ENCODE results near the gene TC2N.
"Not testable (repeated sequence)": the region's sequence is repeated elsewhere in the genome, so short reads cannot be mapped to it uniquely, and the experiment has no call there.

TC2N gene

GRCh38 chr14:91875525-91876286 is 8.4 kb upstream of the TC2N start:
- no peak for TF ChIP-seq CTCF (IDR thresholded peaks at IDR 0.05; ENCODE audit: insufficient read depth, low read depth, low read length, missing control alignments)
- no peak for DNase-seq (ENCODE audit: low read depth)
- no peak overlapping the region for H3K4me3 ChIP-seq (ENCODE audit: low read length)

DNA sequence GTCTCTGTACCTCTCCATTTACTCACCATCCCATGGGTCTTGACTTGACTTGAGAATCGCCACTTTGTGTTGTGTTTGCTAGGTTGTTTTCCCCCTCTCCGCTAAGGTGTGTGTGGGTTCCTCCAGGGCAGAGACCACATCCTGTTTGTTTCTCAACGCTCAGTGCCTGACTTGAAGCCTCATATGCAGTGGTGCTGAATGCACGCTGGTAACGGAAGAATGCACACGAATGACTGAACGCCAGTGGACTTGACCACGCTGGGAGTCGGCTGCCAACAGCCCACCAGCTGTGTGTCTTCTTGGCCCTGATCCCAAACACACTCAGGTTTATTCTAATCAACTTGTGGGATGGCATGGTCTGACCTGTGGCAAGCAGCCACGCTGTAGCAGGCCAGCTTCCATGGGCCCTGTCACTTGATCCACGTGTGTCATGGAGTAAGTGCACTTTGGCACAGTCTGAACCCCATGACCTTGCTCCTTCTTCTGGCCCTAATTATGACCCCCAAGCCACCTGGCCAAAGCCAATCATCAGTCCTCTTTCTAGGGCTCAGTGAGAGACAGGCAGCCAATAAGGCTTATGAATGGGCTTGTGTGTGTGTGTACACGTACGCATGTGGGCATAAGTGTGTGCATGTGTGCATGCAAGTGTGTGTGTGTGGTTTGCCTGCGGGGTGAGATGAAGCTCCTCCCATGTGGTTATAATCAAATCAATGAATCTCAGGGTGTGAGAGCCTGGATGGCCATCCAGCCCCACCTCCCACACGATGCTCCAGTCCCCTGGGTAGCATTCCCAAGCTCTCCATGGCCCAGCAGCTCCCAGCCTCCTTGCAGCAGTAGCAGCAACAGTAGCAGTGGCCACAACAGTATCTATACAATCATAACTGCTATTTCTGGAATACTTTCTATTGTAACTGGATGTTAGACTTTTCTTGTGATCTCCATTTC is 6.4 kb upstream of the TC2N start:
- DNase-seq (ENCODE audit: low read depth), result peak; percentile 71
- TF ChIP-seq CTCF (IDR thresholded peaks at IDR 0.05; ENCODE audit: insufficient read depth, low read depth, low read length, missing control alignments), result no peak
- H3K4me3 ChIP-seq (ENCODE audit: low read length), result no peak overlapping the region

DNA sequence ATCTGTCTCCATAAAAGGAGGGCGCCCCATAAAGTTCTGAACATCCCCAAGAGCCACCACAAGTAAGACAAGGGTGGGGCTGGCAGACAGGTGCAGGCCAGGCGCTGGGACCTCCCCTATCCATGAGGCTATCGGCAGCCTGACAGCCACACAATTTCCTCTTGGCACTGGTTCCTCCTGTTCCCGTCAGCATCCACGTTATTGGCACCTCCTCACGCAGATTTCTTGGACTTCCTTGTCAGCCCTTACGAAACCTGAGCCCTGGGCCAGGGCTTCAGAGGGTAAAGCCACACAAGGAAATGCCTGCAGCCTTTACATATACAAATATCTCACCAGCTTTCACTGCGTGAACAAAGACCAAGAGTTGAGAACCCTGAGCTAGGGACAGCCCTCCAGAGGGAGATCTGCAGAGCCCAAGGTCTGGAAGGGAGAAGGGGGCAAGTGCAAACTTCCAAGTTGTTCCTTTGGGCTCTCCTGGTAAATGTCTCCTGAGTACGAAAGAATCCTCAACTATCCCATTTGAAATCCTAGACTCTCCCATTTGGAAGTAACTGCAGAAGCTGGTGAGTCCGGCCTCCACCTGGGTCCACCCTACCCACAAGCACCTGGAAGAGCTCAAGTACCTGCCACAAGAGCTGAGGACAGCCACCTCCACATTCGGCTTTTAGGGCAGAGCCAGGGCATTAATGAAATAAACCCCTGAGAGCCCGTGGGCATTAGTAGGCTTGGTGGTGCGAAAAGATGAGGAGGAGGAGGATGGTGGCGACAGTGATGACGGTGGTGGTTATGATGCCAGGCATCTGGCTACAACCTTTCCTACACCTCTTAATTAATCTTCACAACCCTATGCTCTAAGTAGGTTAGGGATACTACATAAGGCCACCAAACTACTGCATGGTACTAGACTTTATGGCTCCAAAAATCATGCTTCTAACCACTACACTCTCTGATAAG is 5.5 kb upstream of the TC2N start:
- no peak for TF ChIP-seq CTCF (IDR thresholded peaks at IDR 0.05; ENCODE audit: insufficient read depth, low read depth, low read length, missing control alignments)
- peak; percentile 91 for DNase-seq (ENCODE audit: low read depth)
- H3K4me3 ChIP-seq (ENCODE audit: low read length), result no peak overlapping the region

DNA sequence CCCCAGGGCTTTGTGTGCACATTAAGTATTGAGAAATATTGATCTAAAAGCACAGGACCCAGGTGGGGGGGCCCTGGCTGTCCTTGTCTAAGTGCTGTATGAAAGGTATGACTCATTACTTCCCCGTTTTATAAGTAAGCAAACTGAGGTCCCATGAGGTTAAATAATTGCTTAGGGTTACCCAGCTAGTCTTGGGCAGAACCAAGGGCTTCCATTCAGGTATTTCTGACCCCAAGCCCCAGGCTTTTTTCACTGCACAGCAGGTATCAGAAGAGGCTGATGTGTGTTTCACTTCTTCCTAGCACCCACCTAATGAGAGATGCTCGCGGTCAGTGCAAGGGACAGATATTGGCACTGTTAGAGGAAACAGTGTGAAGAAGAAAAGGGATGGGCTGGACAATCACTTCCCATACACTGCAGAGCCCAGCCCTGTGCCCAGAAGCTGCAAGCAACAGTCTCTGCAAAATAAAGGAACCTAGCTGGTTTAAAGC is 4.7 kb upstream of the TC2N start:
- no peak for TF ChIP-seq CTCF (IDR thresholded peaks at IDR 0.05; ENCODE audit: insufficient read depth, low read depth, low read length, missing control alignments)
- no peak overlapping the region for H3K4me3 ChIP-seq (ENCODE audit: low read length)
- peak; percentile 31 for DNase-seq (ENCODE audit: low read depth)

- DNase-seq (ENCODE audit: low read depth); H3K4me3 ChIP-seq (ENCODE audit: low read length): not testable (repeated sequence)
Observed at GRCh38 chr14:91871401-91871800, 4.1 kb upstream of the TC2N start.

GRCh38 chr14:91870890-91871289 is 3.6 kb upstream of the TC2N start:
- no peak overlapping the region for H3K4me3 ChIP-seq (ENCODE audit: low read length)
- TF ChIP-seq CTCF (IDR thresholded peaks at IDR 0.05; ENCODE audit: insufficient read depth, low read depth, low read length, missing control alignments), result no peak
- DNase-seq (ENCODE audit: low read depth), result no peak

All from epithelial cell of esophagus (primary cell).